Transverse colon (tissue), 3 donors: ENCODE data around the gene PCCA.

Experiments
- CTCF ChIP-seq, 5 experiments: fragments of 200-600 bp in 3 of 5; fragments of 450-650 bp in 2 of 5; sonication (generic) in 3 of 5; IDR thresholded peaks; 1 replicate in 2 of 5; 2 replicates in 3 of 5; pipeline ENCODE4 v1.5.1; 2016 to 2017; ENCODE audit warnings: antibody characterized with exemption in 5 of 5, inconsistent platforms in 3 of 5, mild to moderate bottlenecking in 2 of 5, moderate library complexity in 1 of 5
- EP300 ChIP-seq: sonication (generic); formaldehyde crosslinking; IDR thresholded peaks from one replicate; pipeline ENCODE4 v1.6.1; 2017; ENCODE audit warnings: antibody characterized with exemption, low read depth
- POLR2A ChIP-seq: fragments of 450-650 bp; IDR thresholded peaks from one replicate; pipeline ENCODE4 v1.6.1; 2016; ENCODE audit warnings: antibody characterized with exemption, mild to moderate bottlenecking, moderate library complexity

- TF ChIP-seq POLR2A: no peak
- no peak for TF ChIP-seq CTCF (IDR thresholded peaks at IDR 0.05)
- TF ChIP-seq EP300: no peak
Measured at GRCh38 chr13:100221166-100221565, 132.3 kb downstream of the PCCA start.
